Hematopoietic multipotent progenitor cell treated with erythropoietin and hydrocortisone succinate and interleukin-3 and kit ligand, for 6 days (in vitro differentiated cells): ENCODE results near the gene SUSD3.
"Not testable (repeated sequence)": the region's sequence is repeated elsewhere in the genome, so short reads cannot be mapped to it uniquely, and the experiment has no call there.

Experiments
- DNase-seq: peaks from one replicate; pipeline ENCODE4 v3.0.0-alpha.2; 2015

The SUSD3 gene

DNA sequence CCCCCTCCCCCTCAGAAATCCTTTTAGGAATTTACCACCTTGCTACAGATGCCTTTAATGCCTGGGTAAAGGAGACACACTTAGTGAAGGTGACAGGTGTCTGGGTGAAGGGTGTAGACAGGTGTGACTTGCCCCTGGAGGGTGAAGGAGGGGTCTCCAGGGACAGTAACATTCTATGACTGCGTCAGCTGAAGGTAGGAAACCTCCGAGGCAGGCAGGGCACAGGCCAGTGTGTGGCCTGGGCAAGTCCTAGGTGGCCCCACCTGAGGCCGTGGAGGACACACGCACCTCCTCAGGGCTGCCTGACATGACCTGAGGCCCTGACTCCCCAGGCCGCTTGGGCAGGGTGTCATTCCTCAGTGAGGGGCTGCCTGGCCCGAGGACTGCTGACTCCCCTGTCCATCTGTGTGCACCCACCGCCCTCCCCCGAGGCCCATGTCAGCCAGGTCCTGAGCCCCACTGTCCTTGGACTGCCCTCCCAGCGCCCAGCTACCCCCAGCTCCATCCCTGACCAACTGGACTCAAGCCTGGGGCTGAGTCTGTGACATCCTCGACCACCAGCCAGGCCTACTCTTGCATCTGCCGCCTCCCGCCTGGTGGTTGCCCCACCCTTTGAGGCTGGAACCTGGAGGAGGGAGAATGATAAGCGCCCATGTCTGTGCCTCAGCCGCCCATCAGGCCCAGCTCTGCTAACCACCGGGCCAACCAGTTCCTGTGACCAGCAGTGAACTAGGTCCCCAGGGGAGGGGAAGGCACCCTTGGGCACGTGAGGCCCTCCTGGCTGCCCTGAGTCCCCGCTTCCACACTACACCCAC lies 55.9 kb downstream of the SUSD3 start:
- peak; percentile 89 for DNase-seq

DNA sequence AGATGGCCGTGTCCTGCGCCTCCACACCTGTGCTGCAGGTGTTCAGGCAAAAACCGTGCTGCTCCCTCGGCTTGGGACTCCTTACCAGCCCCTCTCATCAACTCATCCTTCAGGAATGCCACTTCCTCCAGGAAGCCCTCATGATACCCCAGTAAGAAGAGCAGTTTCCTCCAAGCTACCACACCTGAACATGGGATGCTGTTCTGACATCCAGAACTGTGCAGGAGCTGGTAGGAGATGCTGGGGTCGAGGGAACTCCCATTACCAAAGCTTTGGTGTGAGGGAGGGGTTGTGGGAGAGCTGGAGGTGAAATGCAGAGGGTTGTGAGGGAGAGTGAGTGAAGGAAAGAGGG lies 56.5 kb downstream of the SUSD3 start:
- no peak for DNase-seq

DNA sequence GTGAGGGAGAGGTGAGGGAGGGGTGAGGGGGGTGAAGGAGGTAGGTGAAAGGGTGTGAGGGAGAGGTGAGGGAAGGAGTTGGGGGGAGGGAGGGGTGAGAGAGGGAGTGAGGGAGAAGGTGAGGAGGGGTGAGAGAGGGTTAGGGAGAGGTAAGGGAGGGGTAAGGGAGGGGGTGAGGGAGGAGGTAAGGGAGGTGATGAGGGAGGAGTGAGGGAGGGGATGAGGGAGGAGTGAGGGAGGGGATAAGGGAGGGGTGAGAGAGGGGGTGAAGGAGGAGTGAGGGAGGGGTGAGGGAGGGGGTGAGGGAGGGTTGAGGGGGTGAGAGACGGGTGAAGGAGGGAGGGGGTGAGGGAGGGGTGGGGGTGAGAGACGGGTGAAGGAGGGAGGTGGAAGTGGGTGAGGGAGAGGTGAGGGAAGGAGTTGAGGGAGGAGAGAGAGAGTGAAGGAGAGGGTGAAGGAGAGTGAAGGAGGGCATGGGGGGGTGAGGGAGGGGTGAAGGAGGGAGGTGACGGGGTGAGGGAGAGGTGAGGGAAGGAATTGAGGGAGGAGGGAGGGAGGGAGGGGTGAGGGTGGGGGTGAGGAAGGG lies 57.1 kb downstream of the SUSD3 start:
- DNase-seq, result peak; percentile 41

DNA sequence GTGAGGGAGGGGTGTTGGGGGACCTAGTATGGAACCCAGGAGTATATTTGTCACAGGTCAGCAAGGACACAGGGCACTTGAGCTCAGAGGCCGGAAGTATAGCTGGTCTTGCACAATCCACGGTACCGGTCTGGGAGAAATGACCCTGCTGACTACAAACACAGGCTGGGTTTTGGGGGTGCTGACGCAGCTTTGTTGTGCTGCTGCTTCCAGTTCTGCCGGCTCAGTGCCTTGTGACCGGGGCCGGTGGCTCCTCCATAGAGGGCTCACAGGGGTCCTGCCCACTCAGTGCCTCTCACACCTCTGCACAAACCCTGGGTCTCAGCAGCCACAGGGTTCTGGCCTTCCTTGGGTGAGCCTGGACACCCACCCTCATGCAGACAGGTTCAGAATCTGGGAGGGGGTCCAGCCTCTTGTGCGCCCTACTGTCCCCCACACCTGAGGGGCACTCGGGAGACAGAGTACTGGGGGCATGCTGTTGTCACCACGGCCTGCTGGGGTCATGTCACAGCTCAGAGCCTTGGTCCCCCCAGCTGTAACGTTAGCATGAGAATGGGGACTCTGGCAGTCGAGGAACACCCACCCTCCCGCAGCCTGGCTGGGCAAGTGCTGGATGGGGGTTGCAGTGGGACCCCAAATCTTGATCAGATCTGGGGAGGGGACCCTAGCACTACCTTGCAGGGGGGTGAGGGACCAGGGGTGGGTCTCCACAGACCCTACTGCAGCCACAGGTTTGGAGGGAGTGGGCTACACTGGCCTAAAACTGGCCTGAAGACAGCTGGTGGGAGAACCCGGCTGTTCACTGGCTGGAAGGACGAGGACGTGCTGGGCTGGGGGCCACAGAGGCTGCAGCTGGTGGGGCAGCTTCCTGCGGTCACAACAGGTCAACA lies 57.8 kb downstream of the SUSD3 start:
- DNase-seq, result peak; percentile 70

DNA sequence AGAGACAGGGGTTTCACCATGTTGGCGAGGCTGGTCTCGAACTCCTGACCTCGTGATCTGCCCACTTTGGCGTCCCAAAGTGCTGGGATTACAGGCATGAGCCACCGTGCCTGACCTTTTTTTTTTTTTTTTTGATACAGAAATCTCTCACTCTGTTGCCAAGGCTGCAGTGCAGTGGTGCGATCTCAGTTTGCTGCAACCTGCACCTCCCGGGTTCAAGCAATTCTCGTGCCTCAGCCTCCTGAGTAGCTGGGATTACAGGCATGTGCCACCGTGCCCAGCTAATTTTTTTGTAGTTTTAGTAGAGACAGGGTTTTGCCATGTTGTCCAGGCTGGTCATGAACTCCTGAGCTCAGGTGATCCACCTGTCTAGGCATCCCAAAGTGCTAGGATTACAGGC lies 59.0 kb downstream of the SUSD3 start:
- DNase-seq, result not testable (repeated sequence)

DNA sequence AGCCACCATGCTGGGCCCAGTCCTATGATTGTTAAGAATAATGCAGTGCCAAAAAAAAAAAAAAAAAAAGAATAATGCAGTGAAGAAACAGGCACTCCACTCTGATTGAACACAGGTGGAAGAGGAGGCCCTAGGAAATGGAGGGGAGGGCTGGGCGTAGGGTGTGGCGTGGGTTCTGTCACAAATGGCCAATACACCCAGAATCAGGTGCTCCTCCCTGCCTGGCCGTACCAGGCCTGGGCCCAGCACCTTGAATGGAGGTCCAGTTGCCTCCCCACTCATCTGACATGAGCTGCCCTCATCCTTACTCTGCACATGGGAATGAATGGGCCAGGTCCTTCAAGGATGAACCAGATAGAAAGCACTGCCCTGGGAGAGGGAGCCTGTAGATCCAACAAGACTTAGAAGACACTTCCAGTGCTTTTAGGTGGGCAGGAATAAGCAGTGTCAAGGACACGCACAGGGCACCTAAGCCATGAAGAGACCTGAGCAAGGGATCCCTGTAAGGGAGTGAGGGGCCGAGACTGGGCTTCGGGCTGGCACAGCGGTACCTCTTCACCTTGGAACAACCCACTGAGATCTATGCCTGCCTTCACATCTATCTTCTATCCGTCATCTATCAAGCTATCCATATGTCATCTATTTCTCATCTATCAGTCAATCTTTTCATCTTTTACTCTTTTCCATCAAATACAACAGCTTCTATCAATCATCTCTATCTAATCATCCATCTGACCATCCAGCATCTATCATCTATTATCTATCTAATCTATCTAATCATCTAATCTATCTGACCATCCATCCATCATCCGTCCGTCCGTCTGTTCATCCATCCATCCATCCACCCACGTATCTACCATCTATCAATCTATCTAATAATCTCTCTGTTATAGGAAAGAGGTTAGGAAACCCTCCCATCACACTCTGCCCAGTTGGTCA lies 59.7 kb downstream of the SUSD3 start:
- DNase-seq, result no peak

DNA sequence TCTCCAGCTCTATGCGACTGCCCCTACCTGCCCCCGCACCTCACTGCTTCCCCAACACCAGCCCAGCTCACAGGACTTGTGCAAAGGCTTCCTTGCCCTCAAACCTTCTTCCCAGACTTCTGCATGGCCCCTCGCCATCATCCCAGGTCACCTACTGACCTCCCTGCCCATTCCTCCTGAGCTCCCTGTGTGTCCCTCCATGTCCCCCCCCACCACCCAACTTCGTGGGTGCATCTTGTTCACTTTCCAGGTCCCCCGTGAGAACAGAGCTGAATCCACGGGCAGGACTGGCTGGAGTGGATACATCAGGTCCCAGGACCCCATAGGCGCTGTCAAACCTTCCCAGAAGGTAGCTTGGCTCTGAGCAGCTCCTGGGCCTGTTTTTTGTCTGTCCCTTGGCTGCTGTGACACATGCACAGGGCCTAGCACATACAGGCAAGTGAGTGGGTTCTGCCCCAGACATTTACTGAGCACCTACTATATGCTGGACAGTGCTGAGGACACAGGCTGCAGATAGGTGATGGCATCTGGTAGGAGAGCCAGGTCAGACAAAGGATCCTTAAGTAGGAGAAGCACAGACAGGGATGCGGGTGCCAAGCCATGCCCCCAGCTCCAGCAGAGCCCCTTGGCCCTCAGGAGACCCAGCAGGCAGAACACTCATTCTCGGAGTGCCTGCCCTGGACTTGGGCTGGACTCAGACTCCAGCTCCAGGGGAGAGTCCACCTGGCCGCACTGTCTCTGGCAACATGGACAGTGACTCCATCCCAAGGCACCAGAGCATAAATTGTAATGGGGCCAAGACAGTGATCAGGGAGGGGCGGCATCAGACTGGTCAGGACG lies 60.6 kb downstream of the SUSD3 start:
- no peak for DNase-seq

DNA sequence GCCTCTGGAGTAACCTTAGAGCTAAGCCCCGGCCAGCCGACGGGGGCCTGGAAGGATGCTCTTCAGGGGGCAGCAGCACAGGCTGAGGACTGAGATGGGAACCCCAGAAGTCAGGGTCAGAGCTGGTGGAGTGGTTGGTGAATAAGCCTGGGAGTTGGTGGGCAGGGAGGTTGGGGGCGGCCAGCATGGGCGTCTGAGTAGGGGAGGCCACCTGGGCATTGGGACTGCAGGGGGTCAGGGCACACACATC lies 61.1 kb downstream of the SUSD3 start:
- DNase-seq, result no peak

DNA sequence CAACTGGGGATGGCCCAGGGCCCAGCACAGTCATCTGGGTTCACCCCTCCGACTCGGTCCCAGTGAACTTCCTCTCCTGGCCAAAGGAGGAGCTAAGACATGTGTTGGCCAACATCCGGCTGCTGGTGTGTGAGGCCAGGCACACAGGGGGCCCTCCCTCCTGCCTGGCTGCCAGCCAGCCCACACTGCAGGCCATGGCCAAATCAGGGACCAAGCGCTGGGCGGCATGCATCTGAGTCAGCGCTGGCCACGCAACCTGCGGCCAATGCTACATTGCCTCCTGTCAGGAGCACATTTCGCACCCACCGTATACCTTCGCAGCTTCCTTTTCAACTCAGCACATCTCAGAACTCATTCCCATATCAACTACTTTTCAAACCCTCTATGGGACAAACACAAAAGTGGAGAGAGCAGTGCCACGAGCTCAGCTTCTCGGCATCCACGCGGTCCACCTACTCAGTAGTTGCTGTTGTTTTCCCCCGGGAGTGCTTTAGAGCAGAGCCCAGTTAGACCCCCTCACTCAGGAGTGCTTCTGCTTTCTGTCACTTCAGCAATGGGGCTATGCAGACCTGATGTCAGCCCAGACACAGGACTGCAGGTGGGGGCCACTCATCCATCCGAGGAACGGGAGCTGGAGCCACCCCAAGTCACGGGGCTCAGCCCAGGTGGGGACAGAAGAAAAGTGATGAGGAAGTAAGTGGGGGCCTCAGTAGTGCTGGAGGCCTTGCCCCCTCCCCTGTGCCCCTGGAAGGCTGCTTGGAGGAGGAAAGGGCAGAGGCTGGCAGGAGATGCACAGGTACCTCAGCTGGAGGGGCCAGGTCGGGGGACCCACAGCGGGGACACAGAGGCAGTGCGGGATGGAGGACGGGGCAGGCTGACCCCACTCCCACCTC lies 61.7 kb downstream of the SUSD3 start:
- peak; percentile 95 for DNase-seq

DNA sequence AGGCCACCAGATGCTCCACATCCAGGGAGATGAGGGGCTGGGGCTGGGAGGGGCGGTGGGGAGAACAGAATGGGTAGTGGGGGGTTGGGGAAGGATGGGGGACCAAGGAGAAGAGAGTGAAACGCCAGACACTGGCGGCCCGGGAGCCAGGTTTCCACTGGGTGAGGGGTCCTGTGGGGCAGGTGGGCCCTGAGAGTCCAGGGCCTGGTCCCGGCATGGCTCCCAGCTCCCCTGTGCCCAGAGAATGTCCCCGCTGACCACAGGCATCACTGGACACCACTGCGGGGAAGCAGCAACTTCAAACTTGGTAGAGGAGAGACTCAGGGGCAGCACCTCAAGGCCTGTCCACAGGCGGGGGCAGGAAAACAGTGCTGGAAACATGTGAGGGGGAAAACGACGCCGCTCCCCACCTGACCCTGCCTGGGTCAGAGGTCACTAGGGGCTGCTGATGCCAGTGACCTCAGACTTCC lies 62.4 kb downstream of the SUSD3 start:
- no peak for DNase-seq

DNA sequence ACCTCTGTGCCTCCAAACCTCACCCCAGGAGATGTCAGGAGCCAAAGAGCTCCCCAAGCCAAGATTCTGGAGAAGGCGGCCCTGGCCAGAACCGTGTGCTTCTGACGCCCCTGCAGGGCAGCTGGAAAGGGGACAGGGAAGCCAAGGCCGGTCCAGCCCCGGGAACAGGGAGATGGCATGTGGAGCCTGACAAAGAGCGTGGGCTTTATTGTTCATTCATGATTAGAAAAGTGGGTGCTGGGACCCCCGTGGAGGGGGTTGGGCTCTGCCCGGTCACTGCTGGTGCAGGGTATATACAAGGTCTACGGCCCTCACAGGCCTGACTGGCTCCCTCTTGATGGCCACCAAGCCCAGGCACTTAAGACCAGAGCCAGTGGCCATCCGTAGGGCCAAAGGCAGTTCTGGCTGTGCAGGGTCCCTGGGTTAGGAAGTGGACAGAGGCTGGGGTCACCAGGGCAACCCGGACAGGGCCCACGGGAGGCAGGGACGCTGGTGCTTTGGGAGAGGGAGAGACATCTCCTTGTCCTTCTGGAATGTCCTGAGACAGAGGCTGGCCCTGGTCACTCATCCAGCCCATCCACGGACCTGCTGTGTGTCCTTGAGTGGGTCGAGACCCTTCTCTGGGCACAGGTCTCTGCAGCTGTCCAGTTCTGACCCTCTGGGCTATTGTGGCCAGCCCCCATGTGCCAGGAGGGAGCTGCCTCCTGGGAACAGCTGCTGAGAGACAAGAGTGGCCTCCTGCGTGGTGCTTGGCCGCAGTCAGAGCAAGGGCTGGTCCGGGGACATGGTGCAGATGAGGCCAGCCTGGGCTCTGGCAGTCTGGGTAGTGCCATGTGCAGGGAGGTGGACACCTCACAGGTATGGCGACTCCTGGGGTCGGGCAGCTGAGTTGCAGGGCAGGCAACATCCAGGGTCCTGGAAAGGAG lies 63.1 kb downstream of the SUSD3 start:
- no peak for DNase-seq

DNA sequence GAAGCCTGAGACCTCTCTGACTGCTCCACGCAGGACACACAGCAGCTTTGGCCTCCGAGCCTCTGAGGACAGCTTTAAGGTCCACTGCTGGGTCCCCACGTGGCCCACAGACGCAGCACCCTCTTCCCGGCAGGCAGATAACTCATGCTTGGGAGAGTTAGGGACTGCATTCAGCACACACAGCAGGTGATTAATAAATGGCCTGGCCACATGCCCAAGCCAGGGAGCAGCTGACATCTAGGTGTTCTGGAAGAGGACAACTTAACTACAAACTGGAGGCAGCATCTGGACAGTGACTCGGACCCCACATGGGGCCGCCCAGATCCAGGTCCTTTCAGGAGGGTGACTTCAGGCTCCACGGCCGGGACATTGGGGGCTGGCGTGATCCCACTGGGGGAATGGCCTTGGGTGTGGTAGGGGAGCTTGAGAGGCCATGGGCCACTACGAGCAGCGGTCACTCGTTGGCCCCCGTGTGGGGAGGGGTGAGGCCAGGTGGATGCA lies 64.3 kb downstream of the SUSD3 start:
- no peak for DNase-seq

DNA sequence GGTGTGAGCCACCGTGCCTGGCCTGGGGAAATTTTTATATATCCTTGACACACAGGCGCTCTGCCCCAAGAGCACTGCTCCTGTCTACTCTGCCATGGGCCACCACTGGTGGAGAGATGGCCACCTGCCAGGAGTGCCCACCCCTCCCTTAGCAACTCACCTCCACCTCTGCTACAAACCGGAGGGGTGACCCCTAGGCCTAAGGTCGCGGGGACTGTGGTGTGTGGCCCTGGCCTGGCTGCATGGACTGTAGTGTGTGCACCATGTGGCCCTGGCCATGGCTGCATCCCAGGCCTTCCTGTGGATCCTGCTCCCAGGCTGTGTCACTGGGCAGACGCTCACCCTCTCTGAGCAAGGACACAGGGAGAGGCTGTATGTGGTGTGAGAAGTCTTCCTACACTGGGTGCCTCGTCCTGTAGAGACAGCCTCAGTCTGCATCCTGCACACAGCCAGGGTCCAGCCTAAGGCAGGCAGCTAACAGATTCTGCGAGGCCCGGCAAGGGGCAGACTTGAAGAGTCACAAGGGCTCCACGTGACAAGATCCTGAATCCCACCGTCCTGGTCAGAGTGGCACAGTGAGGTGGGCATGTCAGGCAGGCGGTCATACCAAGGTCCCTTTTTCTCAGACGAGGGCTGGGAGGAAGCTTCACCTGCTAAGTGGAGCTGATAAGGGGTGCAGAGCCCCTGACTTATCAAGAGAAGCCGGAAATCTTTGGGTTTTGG lies 65.2 kb downstream of the SUSD3 start:
- DNase-seq, result peak; percentile 62

DNA sequence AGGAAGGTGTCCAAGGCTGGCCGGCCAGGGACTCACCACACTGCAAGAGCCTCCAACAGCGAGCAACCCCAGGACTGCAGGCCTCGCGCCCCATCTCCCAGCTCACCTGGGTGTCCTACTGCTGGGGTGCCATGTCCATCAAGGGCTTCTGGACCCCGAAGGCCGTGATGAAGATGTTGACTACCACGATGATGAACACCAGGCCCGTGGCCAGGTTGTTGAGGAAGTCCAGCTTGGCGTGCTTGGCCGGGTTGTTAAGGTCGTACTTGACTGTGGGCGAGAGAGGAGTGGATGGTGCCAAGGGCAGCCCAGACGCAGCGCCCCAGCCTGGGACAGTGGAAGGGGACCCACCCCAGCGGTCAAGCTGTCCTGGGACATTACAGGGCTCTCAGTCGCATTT lies 66.3 kb downstream of the SUSD3 start:
- no peak for DNase-seq

DNA sequence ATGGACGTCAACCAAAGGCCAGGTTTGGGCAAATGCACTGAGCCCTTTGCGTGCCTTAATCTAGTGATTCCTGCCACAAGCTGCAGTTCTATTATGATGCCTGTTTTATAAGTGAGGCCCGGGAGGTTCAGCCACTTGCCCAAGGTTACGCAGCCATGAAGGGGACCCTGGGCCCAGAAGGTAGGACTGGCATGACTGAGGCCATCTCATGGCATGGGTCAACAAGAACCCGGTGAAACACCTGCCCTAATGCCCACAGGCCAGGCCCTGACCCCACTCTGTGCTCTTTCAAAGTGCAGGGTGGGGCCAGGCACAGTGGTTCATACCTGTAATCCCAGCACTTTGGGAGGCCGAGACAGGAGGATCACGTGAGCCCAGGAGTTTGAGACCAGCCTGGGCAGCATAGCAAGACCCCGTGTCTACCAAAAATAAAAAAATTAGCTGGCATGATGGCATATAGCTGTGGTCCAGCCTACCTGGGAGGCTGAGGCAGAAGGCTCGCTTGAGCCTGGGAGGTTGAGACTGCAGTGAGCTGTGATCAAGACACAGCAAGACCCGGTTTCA lies 66.9 kb downstream of the SUSD3 start:
- no peak for DNase-seq

DNA sequence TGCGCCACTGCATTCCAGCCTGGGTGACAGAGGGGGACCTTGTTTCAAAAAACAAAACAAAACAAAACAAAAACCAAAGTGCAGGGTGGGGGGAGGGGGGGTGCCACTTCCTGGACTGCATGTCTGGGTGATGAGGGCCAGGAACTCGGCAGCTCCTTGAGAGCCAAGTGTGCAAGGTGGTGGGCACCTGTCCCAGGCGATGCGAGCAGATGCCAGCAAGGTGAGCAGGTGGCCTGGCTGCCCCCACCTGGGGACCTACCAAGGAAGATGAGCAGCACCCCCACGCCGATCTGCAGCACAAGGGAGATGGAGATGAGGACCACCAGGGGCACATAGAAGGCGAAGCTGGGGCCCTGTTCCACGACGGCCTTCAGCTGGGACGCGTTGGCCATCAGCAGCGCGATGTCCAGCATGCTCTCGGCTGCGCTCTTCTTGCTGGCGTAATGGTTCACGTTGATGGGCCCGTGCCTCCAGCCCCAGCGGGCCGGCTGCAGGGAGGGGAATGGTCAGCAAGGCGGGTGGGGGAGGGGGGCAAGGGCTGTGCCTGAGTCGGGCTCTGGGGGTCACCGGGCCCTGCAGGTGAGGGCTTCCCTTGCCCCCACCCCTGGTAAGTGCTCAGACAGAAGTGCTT lies 67.8 kb downstream of the SUSD3 start:
- no peak for DNase-seq

DNA sequence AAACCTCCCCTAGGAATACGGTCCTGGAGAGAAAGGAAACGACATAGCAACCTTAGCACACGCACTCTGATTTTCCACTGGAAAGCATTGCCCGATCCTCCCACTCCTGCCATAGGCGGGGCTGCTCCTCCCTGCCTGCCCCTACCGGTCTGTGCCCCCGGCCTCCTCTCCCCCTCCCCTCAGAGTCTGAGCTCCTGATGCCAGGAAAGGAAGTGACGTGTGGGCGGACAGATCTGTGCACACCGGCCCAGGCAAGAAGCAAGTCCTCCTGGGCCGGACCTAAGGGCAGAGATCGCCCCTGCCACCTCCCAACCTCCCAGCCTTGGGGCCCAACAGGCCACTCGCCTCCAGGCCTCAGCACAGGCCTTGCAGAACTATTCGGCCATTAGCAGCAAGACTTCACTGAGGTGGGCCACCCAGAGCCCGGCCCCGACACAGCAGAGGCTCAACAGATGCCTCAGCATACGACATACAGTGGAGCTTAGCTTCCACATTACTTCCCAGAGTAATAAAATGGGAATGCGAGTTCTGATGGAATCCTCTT lies 68.4 kb downstream of the SUSD3 start:
- no peak for DNase-seq
